Loucy (cell line): Measurements from ENCODE around the gene GDF9.

Source experiments
- H2AFZ ChIP-seq: fragments of 200-600 bp; sonication (generic); 2 replicates; pipeline ENCODE4 v1.6.0; 2016; ENCODE audit warnings: antibody characterized with exemption, mild to moderate bottlenecking, low read length, moderate library complexity
- H3F3A ChIP-seq: fragments of 200-600 bp; 2 replicates; pipeline ENCODE4 v1.6.0; 2016; ENCODE audit warnings: antibody characterized with exemption, low read depth, mild to moderate bottlenecking
- H3K27me3 ChIP-seq: fragments of 200-600 bp; sonication (generic); 2 replicates; pipeline ENCODE4 v1.6.1; 2014; ENCODE audit warnings: low read length, mild to moderate bottlenecking; ENCODE audit not compliant: insufficient read depth, poor library complexity, severe bottlenecking
- H3K36me3 ChIP-seq: fragments of 200-600 bp; sonication (generic); 2 replicates; pipeline ENCODE4 v1.6.1; 2016; ENCODE audit warnings: low read length; ENCODE audit not compliant: insufficient read depth
- H3K4me1 ChIP-seq: fragments of 200-600 bp; sonication (generic); 2 replicates; pipeline ENCODE4 v1.5.1; 2014; ENCODE audit warnings: low read length, mild to moderate bottlenecking; ENCODE audit not compliant: insufficient read depth, poor library complexity, severe bottlenecking
- H3K4me2 ChIP-seq: fragments of 200-600 bp; sonication (generic); 2 replicates; pipeline ENCODE4 v1.6.0; 2014; ENCODE audit warnings: antibody characterized with exemption, low read length, low read depth, mild to moderate bottlenecking; ENCODE audit not compliant: poor library complexity, severe bottlenecking
- H3K4me3 ChIP-seq: fragments of 200-600 bp; sonication (generic); 2 replicates; pipeline ENCODE4 v1.5.1; 2014; ENCODE audit warnings: low read length, mild to moderate bottlenecking, mixed read lengths; ENCODE audit not compliant: poor library complexity, severe bottlenecking
- H3K79me2 ChIP-seq: fragments of 200-600 bp; sonication (generic); 2 replicates; pipeline ENCODE4 v1.6.1; 2014; ENCODE audit warnings: low read length; ENCODE audit not compliant: insufficient read depth
- H3K9ac ChIP-seq: fragments of 200-600 bp; sonication (generic); 2 replicates; pipeline ENCODE4 v1.6.0; 2014; ENCODE audit warnings: mild to moderate bottlenecking, low read depth, low read length, moderate library complexity; ENCODE audit not compliant: poor library complexity, severe bottlenecking
- H3K9me2 ChIP-seq: fragments of 200-600 bp; sonication (generic); replicated peaks from 2 replicates; pipeline ENCODE4 v1.6.1; 2016; ENCODE audit warnings: low read depth, low read length, mixed read lengths
- H3K9me3 ChIP-seq: fragments of 200-600 bp; sonication (generic); 2 replicates; pipeline ENCODE4 v1.6.1; 2014; ENCODE audit warnings: mild to moderate bottlenecking, antibody characterized with exemption, low read length, low read depth; ENCODE audit not compliant: insufficient read depth
- H4K20me1 ChIP-seq: fragments of 200-600 bp; sonication (generic); 2 replicates; pipeline ENCODE4 v1.6.0; 2014; ENCODE audit warnings: antibody characterized with exemption, low read length, mild to moderate bottlenecking; ENCODE audit not compliant: insufficient read depth, poor library complexity, severe bottlenecking
- EZH2phosphoT487 ChIP-seq: fragments of 200-600 bp; IDR thresholded peaks from 2 replicates; pipeline ENCODE4 v1.6.1; 2018; ENCODE audit warnings: antibody characterized with exemption, mild to moderate bottlenecking, moderate library complexity, borderline replicate concordance
- TF ChIP-seq, protein P1 (sequence below): fragments of 200-600 bp; sonication (generic); conservative IDR thresholded peaks from 2 replicates; pipeline ENCODE4 v1.5.1; 2014; ENCODE audit warnings: mild to moderate bottlenecking, antibody characterized with exemption, low read length

The GDF9 gene

DNA sequence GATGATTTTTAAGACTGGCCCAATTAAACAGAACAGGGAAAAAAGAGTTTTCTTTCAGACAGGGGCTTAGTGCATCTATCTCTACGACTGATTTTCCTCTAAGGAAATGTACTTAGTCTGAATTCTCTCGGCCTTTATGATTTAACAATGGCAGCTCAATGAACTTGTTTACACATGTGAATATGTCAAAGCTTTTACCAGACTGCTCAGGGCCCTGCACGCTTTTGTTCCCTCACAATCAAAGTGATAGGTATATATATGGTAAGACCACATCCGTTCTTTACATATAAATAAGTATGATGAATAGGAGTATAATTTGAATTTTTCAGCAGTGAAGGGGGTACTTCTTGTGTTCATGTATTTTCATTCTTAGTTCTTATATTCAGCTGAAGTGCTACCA, 34.8 kb upstream of the GDF9 start:
- H4K20me1 ChIP-seq, result no peaks in the 10 kb centered on the region
- no peaks in the 10 kb centered on the region for H3K9me2 ChIP-seq
- no peak overlapping the region for H3K4me2 ChIP-seq
- H3K9me3 ChIP-seq, result no peaks in the 10 kb centered on the region
- no peak for TF ChIP-seq EZH2phosphoT487
- TF ChIP-seq, protein P1, sequence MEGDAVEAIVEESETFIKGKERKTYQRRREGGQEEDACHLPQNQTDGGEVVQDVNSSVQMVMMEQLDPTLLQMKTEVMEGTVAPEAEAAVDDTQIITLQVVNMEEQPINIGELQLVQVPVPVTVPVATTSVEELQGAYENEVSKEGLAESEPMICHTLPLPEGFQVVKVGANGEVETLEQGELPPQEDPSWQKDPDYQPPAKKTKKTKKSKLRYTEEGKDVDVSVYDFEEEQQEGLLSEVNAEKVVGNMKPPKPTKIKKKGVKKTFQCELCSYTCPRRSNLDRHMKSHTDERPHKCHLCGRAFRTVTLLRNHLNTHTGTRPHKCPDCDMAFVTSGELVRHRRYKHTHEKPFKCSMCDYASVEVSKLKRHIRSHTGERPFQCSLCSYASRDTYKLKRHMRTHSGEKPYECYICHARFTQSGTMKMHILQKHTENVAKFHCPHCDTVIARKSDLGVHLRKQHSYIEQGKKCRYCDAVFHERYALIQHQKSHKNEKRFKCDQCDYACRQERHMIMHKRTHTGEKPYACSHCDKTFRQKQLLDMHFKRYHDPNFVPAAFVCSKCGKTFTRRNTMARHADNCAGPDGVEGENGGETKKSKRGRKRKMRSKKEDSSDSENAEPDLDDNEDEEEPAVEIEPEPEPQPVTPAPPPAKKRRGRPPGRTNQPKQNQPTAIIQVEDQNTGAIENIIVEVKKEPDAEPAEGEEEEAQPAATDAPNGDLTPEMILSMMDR, result no peak
- H3K36me3 ChIP-seq, result peaks cover 29% of the 10 kb centered on the region; the same call in 1 of the 2 replicates
- no peaks in the 10 kb centered on the region for H3K4me1 ChIP-seq
- no peak overlapping the region for H3K9ac ChIP-seq
- no peak overlapping the region for H2AFZ ChIP-seq
- no peaks in the 10 kb centered on the region for H3F3A ChIP-seq
- H3K79me2 ChIP-seq, result no peaks in the 10 kb centered on the region
- no peak overlapping the region for H3K4me3 ChIP-seq
- H3K27me3 ChIP-seq, result no peaks in the 10 kb centered on the region

DNA sequence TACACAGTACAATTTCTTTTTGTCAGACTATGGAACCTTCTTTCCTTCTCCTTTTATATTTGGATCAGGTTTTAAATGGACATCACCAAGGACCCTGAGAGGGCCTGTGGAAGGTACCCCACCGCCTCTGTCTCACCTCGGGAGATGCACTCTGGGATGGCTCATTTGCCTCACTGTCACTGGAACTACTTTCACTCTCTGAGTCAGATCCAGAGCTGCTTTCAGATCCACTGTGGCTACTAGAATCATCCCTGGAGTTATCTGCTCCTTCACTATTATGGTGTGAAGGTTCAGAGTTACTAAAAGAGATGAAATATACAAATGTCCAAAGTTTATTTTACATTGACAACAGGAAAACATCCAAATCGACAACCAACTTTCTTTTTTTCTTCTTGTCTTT, 31.8 kb upstream of the GDF9 start:
- Histone ChIP-seq H3K79me2 (no peaks in the 10 kb centered on the region), H4K20me1 (no peaks in the 10 kb centered on the region), H3K27me3 (no peaks in the 10 kb centered on the region), H3F3A (no peaks in the 10 kb centered on the region), H2AFZ (no peak overlapping the region), H3K9ac (no peak overlapping the region), H3K4me2 (no peak overlapping the region), H3K36me3 (peaks cover 52% of the 10 kb centered on the region; the same call in 1 of the 2 replicates), H3K9me2 (no peaks in the 10 kb centered on the region), H3K4me3 (no peak overlapping the region), H3K9me3 (no peaks in the 10 kb centered on the region), H3K4me1 (no peaks in the 10 kb centered on the region)
- TF ChIP-seq, protein P1, result no peak
- no peak for TF ChIP-seq EZH2phosphoT487

DNA sequence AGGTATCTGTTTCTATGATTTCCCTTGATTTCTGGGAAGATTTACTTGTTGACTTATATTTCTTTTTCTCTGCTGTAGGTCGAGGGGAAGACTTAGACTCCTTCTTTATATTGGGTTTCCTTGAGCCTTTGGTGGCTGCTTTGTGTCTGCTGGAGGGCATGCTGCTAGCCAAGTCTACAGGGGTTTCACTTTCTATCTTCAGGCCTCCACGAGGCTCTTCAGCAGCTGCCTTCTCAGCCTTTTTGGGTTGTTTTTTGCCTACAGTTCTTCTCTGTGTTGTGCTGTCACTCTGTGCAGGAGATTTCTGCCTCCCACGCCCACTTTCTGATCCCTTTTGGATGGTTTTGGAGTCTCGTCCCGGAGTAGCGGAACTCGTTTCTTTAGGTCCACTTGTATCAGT, 30.4 kb upstream of the GDF9 start:
- H3K79me2 ChIP-seq, result no peaks in the 10 kb centered on the region
- no peak overlapping the region for H3K9ac ChIP-seq
- TF ChIP-seq EZH2phosphoT487, result no peak
- TF ChIP-seq, protein P1, result no peak
- no peak overlapping the region for H2AFZ ChIP-seq
- H3K9me2 ChIP-seq, result no peaks in the 10 kb centered on the region
- no peaks in the 10 kb centered on the region for H3K4me1 ChIP-seq
- no peaks in the 10 kb centered on the region for H3F3A ChIP-seq
- H3K36me3 ChIP-seq, result peaks cover 63% of the 10 kb centered on the region; the same call in 1 of the 2 replicates
- no peaks in the 10 kb centered on the region for H3K27me3 ChIP-seq
- H4K20me1 ChIP-seq, result no peaks in the 10 kb centered on the region
- H3K4me2 ChIP-seq, result no peak overlapping the region
- H3K4me3 ChIP-seq, result no peak overlapping the region
- H3K9me3 ChIP-seq, result no peaks in the 10 kb centered on the region
